Measurements from ENCODE around the gene MAP4.

- no peak for TF ChIP-seq CTCF (IDR thresholded peaks at IDR 0.05)
- TF ChIP-seq POLR2A (IDR thresholded peaks at IDR 0.05): no peak
Measured at GRCh38 chr3:47910777-47911440, 105.3 kb downstream of the MAP4 start.

Data from esophagus squamous epithelium (tissue), 4 donors.